Calu3 (cell line): ENCODE data around the gene NDUFB8. TPM values are rescaled to one million over a fixed set of nuclear protein-coding genes. Genes with fewer than 3 reads are reported as not detected.

Source experiments
- BruUV-seq: library from RNA; stranded (reverse); fragments of 400-500 nt; replicated peaks from 2 replicates; lab custom pipeline; 2021; lab: Mats Ljungman, UMichigan
- CTCF ChIA-PET: fragments of 300-600 bp; sonication (Branson Sonifier 250); formaldehyde crosslinking; loops from one replicate; lab custom pipeline; 2022; ENCODE audit warnings: antibody characterized with exemption; lab: Charles Lee
- DNase-seq: peaks from one replicate; pipeline ENCODE4 v3.0.0; 2022
- H3K27ac Mint-ChIP-seq: one replicate; pipeline ENCODE4 v1.8.0; 2022; ENCODE audit warnings: mixed read lengths; ENCODE audit not compliant: unreplicated experiment
- H3K27me3 Mint-ChIP-seq: one replicate; pipeline ENCODE4 v1.8.0; 2022; ENCODE audit warnings: mixed read lengths; ENCODE audit not compliant: unreplicated experiment
- H3K36me3 Mint-ChIP-seq: one replicate; pipeline ENCODE4 v1.8.0; 2022; ENCODE audit warnings: mild to moderate bottlenecking, moderate library complexity, mixed read lengths; ENCODE audit not compliant: insufficient read depth, unreplicated experiment
- H3K4me1 Mint-ChIP-seq: one replicate; pipeline ENCODE4 v1.8.0; 2022; ENCODE audit warnings: mild to moderate bottlenecking, low read depth, mixed read lengths; ENCODE audit not compliant: unreplicated experiment
- H3K4me3 Mint-ChIP-seq: one replicate; pipeline ENCODE4 v1.8.0; 2022; ENCODE audit warnings: mild to moderate bottlenecking, low read depth, moderate library complexity, mixed read lengths; ENCODE audit not compliant: unreplicated experiment
- H3K9me3 Mint-ChIP-seq: one replicate; pipeline ENCODE4 v1.8.0; 2022; ENCODE audit warnings: low read depth, mixed read lengths; ENCODE audit not compliant: unreplicated experiment
- CTCF ChIP-seq: fragments of 200-600 bp; IDR thresholded peaks from one replicate; pipeline ENCODE4 v1.8.0; 2022; ENCODE audit warnings: antibody characterized with exemption; ENCODE audit not compliant: unreplicated experiment
- intact Hi-C: fragments of 100-400 bp; cut with micrococcal nuclease; formaldehyde crosslinking; loops from one replicate; pipeline ENCODE4 v1.10.0; 2022; ENCODE audit not compliant: unreplicated experiment
- total RNA-seq: library from RNA; stranded (reverse); gene quantifications from 2 replicates; pipeline ENCODE4 v1.2.3, GENCODE V29; 2022

Gene NDUFB8
- total RNA-seq, 1 experiment from 2014 or later, result 128 TPM

- H3K27me3 Mint-ChIP-seq, result no peaks in the 10 kb centered on the region
- CTCF ChIA-PET, result no interaction called here
- no peaks in the 10 kb centered on the region for H3K9me3 Mint-ChIP-seq
- no peak for DNase-seq
- H3K27ac Mint-ChIP-seq, result no peak overlapping the region
- H3K4me3 Mint-ChIP-seq, result no peak overlapping the region
- H3K36me3 Mint-ChIP-seq, result peaks cover 15% of the 10 kb centered on the region
- intact Hi-C loops, result no loop called here
- H3K4me1 Mint-ChIP-seq, result no peaks in the 10 kb centered on the region
- no peak for TF ChIP-seq CTCF
- no TSS peak for BruUV-seq
Observed at GRCh38 chr10:100553929-100554328, 24.3 kb upstream of the NDUFB8 start.

GRCh38 chr10:100551738-100552137, 22.1 kb upstream of the NDUFB8 start:
- intact Hi-C loops, result no loop called here
- no peak overlapping the region for H3K27ac Mint-ChIP-seq

GRCh38 chr10:100551196-100551595, 21.5 kb upstream of the NDUFB8 start:
- CTCF ChIA-PET, result no interaction called here
- Mint-ChIP-seq H3K9me3 (no peaks in the 10 kb centered on the region), H3K27ac (no peak overlapping the region), H3K27me3 (no peaks in the 10 kb centered on the region), H3K4me3 (no peak overlapping the region), H3K36me3 (peaks cover 7% of the 10 kb centered on the region), H3K4me1 (no peaks in the 10 kb centered on the region)
- no peak for TF ChIP-seq CTCF
- DNase-seq, result no peak
- intact Hi-C loops, result no loop called here
- BruUV-seq, result no TSS peak

More at GRCh38 chr10:100551738-100552137, 22.1 kb upstream of the NDUFB8 start:
- Mint-ChIP-seq H3K9me3 (no peaks in the 10 kb centered on the region), H3K4me1 (no peaks in the 10 kb centered on the region), H3K27me3 (no peaks in the 10 kb centered on the region), H3K4me3 (no peak overlapping the region), H3K36me3 (peaks cover 5% of the 10 kb centered on the region)
- CTCF ChIA-PET, result no interaction called here
- TF ChIP-seq CTCF, result no peak
- DNase-seq, result no peak
- no TSS peak for BruUV-seq

- Mint-ChIP-seq H3K4me1 (no peaks in the 10 kb centered on the region), H3K9me3 (no peaks in the 10 kb centered on the region), H3K4me3 (no peak overlapping the region), H3K27ac (no peak overlapping the region), H3K27me3 (no peaks in the 10 kb centered on the region), H3K36me3 (peaks cover 30% of the 10 kb centered on the region)
- intact Hi-C loops, result no loop called here
- no TSS peak for BruUV-seq
- CTCF ChIA-PET, result interaction anchor here (1.5 kb wide), 1 partner anchor 9 kb away, joined by 6 read pairs; the partner anchor contains the start of gene HIF1AN
- TF ChIP-seq CTCF, result no peak
- DNase-seq, result no peak
Observed at GRCh38 chr10:100544950-100545349, 15.3 kb upstream of the NDUFB8 start.
